Activated CD4-positive, CD25-positive, alpha-beta regulatory T cell treated with anti-CD3 and anti-CD28 coated beads, Interleukin-2, amount 50 U/mL, for 16 hours (primary cell): ENCODE results near the gene ZNF384.

Experiments
- DNase-seq: peaks from one replicate; pipeline ENCODE4 v3.0.0-alpha.2; 2020; ENCODE audit warnings: low read depth, low spot score

ZNF384 gene

DNA sequence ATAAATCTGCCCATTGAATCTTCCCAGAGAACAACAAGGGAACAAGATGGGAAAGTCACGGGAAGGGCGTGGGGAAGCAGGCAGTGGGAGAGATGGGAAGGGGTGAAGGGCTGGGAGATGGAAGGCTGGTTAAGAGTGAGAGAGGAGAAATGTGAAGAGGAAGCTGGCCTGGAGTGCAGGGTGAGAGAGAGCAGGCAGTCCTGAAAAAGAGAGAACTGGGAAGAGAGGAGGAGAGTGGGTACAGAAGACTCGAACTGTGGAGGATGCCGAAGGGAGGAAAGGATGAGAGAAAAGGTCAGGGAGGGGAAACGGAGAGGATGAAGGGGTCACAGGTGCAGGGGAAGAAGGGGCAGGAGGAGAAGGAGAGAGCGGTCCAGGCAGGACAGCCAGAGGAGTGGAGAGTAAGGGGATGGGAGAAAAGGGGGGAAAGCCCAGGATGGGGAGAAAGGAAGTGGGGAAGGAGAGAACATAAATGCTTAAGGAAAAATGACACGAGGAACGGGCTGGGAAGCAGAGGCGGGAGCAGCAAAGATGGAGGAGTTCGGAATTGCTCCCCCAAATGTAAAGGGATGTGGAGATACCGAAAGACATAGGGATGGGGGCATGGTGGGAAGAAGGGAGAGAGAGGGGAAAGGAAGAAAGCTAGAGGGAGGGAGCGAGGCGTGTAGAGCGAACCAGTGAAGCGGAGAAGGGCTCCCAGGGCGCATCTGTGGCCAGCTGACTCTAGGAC is 10.2 kb upstream of the ZNF384 start:
- no peak for DNase-seq

DNA sequence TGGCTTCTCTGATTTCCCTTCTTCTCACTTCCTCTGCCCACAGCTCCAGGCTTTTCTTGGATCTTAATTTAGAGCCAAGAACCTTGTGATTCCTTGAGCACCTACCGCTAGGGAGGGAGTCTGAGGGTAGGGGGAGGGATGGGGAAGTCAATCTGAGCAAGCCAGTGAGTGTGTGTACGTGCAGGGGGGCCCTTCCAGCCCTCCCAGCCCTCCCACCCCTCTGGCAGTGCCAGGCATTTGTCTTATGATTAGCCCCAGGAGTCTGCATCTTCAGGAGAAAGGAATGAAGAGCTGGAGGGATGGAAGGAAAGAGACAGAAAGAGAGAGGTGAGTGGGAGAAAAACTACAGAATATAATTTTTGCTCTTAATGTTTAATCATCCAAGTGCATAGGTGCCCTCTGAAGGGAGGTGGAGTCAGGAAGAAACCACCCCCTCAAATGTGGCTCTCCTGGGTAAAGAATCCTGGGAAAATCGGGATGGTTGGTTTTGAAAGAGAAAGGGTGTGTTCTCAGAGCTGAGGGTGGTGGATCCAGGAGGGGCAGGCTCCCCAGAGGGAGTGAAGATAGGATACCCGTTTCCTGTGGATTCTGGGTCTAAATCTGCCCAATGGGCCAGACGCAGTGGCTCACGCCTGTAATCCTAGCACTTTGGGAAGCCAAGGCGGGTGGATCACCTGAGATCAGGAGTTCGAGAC is 9.3 kb upstream of the ZNF384 start:
- no peak for DNase-seq

DNA sequence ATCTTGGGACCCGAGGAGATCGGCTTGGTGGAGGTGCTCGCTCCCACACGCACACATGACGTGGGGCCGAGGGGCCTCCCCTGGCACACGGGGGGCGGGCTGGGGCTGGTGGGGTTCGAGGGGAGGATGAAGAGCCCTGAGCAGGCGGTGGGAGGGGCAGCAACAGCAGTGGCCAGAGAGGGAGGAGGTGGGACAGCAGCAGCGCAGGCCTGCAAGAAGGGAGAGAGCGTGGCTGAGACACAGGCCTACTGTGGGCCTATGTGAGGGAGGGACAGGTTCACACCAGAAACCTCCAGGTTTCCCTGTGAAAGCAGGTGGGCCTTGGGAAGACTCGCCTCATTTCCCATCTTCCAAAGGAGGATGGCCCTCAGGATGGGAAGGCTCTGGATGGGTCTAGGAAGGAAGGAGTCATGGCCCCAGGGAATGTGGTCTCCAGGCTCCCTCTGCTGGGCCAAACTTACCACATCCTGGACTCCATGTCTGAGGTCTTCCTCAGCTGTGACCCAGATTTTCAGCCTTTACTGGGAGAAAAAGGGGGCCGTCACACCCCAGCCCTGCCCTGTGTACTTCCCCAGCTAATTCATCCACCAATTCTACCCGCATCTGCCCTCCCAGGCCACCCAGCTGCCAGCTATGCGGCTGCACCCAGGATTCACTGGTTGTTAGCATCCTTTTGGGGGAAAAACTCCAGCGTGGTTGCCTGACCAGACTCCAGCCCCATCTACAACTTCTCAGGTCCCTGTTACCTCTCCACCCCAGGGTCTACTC is 8.6 kb upstream of the ZNF384 start:
- no peak for DNase-seq

DNA sequence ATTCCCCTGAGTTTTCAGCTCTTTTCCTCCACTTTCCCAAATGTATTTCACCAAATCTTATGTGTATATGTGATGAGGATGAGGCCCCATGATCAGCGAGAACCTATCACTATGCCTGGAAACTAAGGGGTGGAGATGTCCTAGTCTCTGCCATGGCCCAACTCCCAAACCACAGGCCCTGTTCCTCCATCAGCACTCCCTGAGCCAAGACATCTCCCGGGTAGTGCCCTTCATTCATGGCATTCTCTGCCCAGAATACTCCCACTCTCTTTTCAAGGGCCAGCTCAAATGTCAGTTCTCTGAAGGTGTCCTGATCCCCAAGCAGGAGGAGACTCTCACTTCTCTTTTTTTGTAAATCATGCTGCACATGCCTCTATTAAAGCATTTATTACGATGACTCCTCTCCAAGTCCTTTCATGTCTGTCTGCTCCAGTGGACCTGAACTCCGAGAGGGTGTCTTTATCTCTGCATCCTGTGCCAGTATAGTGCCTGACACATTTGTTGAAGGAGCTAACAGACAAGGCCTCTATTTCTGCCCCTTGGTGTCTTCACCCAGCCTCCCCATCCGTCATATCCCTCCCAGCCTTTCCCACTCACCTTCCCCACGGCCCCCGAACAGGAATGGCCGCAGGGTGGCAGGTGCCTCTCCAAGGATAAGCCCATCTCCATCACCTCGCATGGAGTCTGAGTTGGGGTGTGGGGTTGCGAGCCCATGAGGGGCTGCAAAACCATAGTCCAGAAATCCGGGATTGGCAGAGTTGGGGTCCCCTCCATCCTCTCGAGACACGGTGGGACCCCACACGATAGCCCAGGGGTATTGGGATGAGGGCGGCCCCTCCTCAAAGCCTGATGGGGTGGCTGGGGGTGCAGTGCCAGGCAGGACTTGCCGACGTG is 7.8 kb upstream of the ZNF384 start:
- DNase-seq: no peak

DNA sequence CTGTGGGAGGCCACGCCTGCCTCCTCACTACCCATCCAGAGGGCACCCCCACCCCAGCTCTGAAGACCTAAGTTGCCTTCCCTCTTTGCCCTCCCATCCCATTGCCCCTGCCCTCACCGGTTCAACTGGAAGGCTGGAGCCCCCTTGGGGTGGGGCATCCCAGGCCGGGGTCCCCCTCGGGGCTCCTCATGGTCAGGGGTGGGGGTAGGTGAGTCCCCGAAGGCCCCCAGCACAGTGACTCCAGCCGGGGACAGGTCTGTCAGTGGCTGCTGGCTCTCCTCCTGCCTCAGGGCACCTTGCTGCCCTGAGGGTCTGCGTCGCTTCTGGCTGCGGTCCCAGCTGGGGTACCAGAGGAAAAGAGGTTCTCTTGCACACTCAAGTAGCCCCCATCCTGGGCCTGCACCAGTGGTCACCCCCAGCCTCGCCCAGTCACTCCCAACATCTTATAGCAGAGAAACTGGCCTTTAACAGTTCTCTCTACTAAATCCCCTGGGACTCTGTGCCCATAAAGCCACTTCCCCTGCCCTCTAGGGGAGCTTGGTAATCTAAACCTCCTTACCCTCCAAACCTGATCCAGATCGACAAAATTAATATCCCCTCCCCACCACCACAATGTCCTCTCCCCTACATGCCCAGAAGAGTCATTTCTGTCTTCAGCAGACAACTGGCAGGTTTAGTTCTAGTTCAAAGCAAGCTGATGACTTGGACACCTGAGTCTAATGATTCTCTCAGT is 6.3 kb upstream of the ZNF384 start:
- no peak for DNase-seq

DNA sequence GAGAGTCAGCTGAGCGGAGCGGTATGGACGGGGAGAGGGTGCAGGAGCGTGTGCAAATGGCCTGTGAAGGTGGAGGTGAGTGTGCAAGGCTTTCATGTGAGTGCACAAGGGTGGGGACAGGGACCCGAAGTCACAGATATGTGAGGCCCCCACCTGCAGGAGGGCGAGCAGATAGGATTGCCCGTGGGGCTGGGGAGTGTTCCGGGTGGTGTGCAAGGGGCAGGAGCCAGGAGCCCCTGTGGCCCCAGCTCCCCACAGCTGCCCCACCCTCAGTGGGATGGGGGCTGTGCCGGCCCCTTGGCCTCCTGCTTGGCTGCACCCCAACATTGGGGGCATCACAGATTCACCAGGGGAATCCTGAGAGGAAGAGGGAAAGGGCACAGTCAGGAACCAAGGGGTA is 5.5 kb upstream of the ZNF384 start:
- DNase-seq: no peak

DNA sequence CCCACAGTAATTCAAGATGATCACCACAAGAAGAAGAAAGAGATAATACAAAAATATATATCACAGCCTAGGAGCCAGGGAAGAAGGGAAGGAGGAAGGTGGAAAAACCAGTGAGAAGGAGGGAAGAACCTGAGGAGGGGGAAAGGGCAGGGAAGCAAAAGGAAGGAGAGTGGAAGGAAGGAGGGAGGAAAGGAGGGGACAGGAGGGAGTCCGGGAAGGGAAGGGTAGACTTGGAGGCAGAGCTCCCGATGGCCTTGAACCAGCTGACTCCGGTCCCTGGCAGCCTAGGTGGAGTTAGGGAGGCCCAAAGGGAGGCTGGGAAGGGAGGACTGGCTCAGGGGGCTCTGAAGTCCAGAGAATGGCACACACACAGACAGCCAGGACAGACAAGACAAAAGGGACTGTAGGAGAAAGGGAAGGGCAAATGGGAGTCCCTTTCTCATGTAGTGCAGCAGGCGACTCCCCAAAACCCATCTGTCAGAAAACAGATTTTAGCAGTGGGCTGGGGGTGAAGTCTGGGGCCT is 4.7 kb upstream of the ZNF384 start:
- DNase-seq: no peak

DNA sequence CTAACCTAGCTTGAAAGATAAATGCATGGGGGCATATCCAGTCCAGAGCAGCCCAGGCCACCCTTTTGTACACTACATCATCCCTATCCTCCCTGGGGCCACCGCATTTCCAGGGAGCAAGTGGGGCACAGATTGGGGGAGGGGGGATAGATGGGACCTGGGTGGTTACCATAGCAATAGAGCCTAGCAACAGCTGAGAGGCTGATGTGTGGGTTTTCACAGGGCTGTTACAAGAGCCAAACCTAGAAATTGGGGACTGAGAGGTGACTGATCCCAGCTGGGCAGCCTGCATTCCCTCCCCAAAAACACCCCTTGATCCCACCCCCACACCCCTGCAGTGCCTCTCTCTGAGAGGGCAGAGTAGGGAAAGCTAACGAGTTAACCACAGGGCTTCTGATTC is 3.7 kb upstream of the ZNF384 start:
- DNase-seq: no peak

DNA sequence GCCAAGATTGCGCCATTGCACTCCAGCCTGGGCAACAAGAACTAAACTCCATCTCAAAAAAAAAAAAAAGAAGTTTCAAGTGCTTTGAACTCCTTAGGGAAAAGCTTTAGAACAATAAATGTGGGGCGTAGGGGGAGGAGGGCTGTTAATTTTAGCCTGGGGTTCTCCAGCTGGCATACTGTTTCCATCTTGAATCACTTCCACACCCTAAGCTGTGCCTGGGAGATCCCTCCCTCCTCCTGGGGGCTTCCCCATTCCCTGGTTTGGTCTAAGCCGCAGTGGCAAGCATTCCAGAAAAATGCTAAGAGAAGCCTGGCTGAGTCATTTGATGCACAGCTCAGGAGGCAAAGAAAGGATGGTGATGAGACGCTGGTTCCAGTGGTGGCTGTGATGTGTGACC is 2.3 kb upstream of the ZNF384 start:
- no peak for DNase-seq

DNA sequence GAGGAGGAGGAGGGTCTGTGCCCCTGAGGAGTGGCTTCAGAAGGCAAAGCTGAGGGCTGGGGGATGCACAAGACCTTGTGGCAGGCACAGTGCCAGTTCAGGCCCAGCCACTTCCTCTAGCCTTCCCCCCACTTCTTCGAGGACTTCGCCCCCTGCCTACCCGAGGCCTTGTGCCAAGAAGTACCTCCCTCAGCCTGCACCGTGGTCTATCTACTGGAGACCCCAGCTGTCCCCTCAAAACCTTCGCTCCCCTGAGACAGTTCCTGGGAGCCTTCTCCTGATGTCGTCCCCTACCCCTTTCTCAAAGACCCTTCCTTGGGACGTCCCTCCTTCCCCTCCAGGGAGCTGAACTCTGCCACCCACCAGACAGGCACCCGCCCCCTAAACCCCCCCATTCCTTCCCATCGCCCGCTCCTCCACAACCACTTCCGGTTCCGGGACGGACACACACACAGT is 604 bp downstream of the ZNF384 start:
- DNase-seq: peak; percentile 2

DNA sequence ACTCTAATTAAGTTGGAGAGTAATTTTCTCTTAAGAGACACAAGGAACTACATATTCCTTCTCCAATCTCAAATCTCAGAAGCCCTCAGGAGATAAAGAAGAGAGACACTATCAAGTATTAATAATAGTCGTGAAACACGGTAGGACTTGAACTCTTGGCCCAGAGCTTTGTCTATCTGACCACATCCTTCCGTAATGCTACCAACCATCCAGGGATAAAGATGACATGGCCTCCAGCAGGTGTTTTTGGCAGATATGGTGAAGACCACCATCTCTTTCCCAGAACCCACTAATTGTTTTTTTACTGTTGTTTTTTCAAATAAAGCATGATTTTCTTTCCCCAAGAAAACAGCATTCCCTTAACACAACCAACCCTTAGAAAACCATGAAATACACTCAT is 3.4 kb downstream of the ZNF384 start:
- DNase-seq: no peak

DNA sequence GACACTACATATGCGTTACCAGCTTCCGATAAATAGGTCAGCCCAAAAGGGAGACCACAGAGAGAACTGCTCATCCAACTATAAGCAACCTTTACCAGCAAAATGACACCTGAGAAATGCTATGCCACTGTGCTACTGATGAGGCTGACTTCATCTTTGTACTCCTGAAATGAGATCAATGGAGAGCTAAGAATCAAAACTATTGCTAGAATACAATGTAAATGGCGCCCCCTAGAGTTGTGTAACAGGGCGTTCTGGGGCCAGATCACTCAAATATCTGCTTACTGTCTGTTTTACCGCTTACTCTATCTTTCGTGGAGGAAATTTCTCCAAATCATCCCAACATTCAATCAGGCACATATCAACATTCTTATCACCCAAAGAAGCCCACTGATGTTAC is 4.6 kb downstream of the ZNF384 start:
- DNase-seq: peak; percentile 16

DNA sequence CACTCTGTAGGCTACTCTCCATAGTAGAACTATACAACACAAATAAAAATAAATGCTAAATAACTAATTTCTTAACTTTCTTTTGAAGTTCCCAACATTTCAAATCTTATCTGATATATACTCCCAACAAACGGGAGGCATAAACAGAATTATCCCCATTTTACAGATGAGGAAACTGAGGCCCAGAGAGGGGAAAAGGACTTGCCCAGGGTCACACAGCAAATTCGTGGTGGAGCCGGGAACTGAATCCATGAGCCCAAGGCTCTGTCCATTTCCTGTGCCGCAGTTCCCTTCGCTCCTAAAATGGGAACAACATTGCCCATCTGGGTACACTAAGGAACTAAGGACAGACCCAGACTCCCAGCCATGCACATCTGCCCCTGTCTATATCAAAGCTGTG is 12.2 kb downstream of the ZNF384 start:
- no peak for DNase-seq

DNA sequence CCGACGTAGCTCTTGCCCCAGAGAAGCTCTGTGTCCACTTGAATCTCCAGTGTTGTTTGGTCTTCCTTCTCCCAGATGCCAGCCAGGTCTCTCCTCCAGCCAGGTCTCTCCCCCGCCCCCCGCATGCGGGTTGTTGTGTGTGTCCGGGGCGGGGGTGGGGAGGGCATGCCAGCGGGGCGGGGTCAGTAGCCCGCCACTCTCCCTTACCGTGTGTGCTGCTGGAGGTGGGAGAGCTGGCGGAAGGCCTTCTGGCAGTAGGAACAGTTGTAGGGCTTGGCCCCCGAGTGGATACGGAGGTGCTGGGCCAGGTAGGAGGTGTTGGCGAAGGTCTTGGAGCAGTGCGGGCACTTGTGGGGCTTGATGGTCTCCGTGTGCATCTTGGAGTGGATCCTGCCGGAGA is 17.0 kb downstream of the ZNF384 start:
- no peak for DNase-seq

DNA sequence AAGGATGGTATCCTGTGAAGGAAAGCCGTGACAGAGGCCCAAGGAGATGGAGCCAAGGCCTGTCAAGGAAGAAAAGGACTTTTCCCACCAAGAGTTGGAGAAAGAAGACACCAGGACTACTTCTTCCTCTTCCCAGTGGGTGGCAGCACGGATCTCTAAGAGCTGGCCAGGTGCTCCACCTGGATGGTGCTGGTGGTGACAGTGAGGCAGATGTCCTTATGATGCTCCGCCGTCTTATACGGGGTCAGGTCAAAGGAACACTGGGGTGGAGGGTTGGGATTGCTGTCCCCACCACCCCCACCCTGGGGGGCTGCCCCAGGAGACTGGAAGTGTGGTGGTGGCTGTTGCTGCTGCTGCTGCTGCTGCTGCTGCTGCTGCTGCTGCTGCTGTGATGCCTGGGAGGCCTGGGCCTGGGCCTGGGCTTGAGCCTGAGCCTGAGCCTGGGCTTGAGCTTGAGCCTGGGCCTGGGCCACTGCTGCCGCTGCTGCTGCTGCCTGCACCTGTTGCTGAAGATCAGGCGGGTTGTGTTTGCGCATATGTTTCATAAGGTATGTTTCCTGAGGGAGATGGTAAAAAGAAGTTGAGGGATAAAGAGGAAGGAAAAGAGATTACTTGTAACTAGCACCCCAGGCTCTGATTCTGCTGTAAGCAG is 21.5 kb downstream of the ZNF384 start:
- DNase-seq: no peak

DNA sequence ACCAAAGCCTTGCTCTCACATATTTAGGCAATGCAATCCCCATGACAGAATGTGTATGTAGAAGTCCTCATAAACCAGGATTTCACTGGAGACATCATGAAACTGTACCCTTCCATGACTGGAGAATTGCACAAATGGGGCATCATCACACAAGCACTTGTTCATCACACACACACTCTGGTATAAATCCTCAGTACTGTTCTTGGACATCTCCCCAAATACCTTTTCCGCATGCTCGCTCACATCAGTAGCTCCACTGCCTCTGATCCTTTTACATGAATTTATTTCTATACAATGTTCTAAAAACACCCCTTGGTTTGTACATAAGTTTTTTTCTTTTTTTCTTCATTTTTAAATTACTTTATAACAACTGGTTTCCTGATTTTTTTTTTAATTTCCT is 23.0 kb downstream of the ZNF384 start:
- DNase-seq: no peak

DNA sequence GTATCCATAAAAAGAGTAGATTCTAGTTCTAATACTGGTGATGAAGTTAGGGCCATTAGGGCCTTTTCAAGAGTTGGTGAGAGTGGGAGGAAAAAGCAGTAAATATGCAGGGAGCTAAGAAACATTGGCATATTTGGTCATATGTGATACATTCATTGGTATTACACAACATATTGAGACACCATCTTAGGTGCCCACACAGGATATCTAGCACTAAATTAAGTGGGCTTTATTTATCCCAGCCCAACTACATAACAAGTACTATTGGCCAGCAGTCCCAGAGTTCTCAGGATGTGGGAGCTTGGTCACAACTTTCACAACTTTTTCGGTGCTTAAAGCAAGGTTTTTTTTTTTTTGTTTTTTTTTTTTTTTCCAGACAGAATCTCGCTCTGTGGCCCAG is 24.3 kb downstream of the ZNF384 start:
- DNase-seq: no peak

DNA sequence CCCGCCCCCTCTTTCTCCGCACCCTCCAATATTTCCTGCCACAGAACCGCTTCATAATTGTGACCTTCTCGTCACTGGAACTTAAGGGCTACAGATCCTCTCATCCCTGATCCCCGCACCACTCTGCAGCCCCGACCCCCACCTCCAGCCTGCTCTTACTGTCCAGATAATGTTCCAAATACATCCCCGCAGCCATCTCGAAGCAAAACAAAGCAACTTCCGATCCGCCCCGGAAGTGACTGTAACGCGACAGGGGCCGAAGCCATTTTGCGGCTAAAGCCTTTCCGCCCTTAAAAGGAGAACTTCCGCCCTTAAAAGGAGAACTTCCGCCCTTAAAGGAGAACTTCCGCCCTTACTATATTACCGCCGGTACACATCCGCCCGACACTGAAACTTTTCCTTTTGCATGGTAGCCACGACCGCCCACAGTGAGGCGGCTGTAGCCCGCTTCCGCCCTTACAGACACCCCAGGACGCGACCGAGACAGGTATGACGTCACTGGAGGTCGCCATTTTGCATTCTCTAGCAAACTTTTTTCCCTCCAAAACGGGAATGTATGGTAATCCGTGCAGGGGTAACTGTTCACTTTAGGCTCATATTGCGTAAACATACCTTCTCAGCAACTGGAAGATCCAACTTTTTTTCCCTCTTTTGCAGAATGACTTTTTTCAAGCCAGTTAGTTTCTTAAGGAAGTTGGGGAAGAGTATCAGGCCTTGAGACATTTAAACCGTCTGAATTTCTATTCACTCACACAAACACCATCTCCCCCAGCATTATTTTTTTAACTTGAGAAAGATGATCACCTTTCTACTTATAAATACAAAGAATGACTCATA is 26.1 kb downstream of the ZNF384 start, which contains the start of gene ING4:
Gene ING4 (minus strand): TSS at position 214 of the 837 bp plus-strand sequence. CDS start 18 bp downstream, at position 196.
- peak; percentile 94 for DNase-seq

DNA sequence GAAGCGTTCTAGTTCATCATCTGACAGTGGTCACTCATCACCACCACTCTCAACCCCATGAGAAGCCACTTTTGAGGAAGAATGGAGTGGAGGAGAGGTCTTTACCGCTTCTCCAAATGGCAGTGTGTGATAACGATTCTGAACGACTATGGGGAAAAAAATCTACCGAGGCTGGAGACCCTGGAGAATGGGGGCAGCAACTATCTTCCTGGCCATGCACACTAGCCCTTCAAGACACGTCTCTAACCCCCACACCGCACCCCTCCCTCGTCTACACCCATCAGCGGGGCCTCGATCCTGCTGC is 26.6 kb downstream of the ZNF384 start:
- no peak for DNase-seq
